Transverse colon (tissue), 4 donors: ENCODE measurements around the gene ATP8A1.

Source experiments
- CTCF ChIP-seq, 5 experiments: fragments of 200-600 bp in 3 of 5; fragments of 450-650 bp in 2 of 5; sonication (generic) in 3 of 5; IDR thresholded peaks; 1 replicate in 2 of 5; 2 replicates in 3 of 5; pipeline ENCODE4 v1.5.1; 2016 to 2017; ENCODE audit warnings: antibody characterized with exemption in 5 of 5, inconsistent platforms in 3 of 5, mild to moderate bottlenecking in 2 of 5, moderate library complexity in 1 of 5
- POLR2A ChIP-seq: fragments of 450-650 bp; IDR thresholded peaks from one replicate; pipeline ENCODE4 v1.6.1; 2016; ENCODE audit warnings: antibody characterized with exemption, mild to moderate bottlenecking, moderate library complexity
- POLR2AphosphoS5 ChIP-seq, 3 donors: sonication (generic); formaldehyde crosslinking; IDR thresholded peaks; one replicate each; pipeline ENCODE4 v1.6.1; 2016; ENCODE audit warnings: antibody characterized with exemption in 3 of 3

- TF ChIP-seq CTCF (IDR thresholded peaks at IDR 0.05) = no peak
- no peak for TF ChIP-seq POLR2A
- no peak for TF ChIP-seq POLR2AphosphoS5 (IDR thresholded peaks at IDR 0.05)
These were observed 51.6 kb downstream of the ATP8A1 start for GRCh38 chr4:42605264-42605663.
